Hindlimb muscle (tissue), 1 donor: ENCODE data around the gene EPS15. TPM values are rescaled to one million over a fixed set of nuclear protein-coding genes. Genes with fewer than 3 reads are reported as not detected.
"Not testable (repeated sequence)": the region's sequence is repeated elsewhere in the genome, so short reads cannot be mapped to it uniquely, and the experiment has no call there.

Experiments
- DNase-seq: peaks from one replicate; pipeline ENCODE4 v3.0.0-alpha.2; 2013
- polyA plus RNA-seq: library from polyadenylated mRNA; unstranded; fragments of 120-200 nt; gene quantifications from one replicate; pipeline ENCODE4 v1.2.1, GENCODE V29; 2013; ENCODE audit not compliant: insufficient read length

Gene EPS15
- polyA plus RNA-seq, 1 donor: 30.4 TPM

GRCh38 chr1:51331206-51332100 lies 187.6 kb downstream of the EPS15 start:
- DNase-seq: no peak

GRCh38 chr1:51330331-51331201 lies 188.5 kb downstream of the EPS15 start, which contains the start of gene TTC39A:
Gene TTC39A, minus strand, starts transcription at chr1:51330562. Its CDS starts 85 bp downstream, at chr1:51330477.
- DNase-seq: no peak

GRCh38 chr1:51329443-51330325 lies 189.4 kb downstream of the EPS15 start:
- DNase-seq: no peak

- no peak for DNase-seq
Observed at GRCh38 chr1:51328926-51329325, 190.1 kb downstream of the EPS15 start.

GRCh38 chr1:51328279-51328678 lies 190.8 kb downstream of the EPS15 start:
- DNase-seq: no peak

GRCh38 chr1:51327386-51327785 lies 191.7 kb downstream of the EPS15 start:
- DNase-seq: no peak

- DNase-seq: no peak
Observed at GRCh38 chr1:51326839-51327238, 192.2 kb downstream of the EPS15 start.

GRCh38 chr1:51325878-51326755 lies 192.9 kb downstream of the EPS15 start:
- DNase-seq: no peak

- DNase-seq: no peak
Observed at GRCh38 chr1:51325391-51325790, 193.7 kb downstream of the EPS15 start.

GRCh38 chr1:51325011-51325385 lies 194.1 kb downstream of the EPS15 start:
- not testable (repeated sequence) for DNase-seq

- no peak for DNase-seq
Observed at GRCh38 chr1:51324251-51325010, 194.6 kb downstream of the EPS15 start.

- DNase-seq: no peak
Observed at GRCh38 chr1:51323778-51324177, 195.3 kb downstream of the EPS15 start.

- no peak for DNase-seq
Observed at GRCh38 chr1:51322417-51323101, 196.5 kb downstream of the EPS15 start.

GRCh38 chr1:51321924-51322280 lies 197.2 kb downstream of the EPS15 start:
- no peak for DNase-seq

GRCh38 chr1:51320967-51321923 lies 197.8 kb downstream of the EPS15 start:
- no peak for DNase-seq

- DNase-seq: no peak
Observed at GRCh38 chr1:51317798-51318197, 201.3 kb downstream of the EPS15 start.

- DNase-seq: no peak
Observed at GRCh38 chr1:51316846-51317120, 202.3 kb downstream of the EPS15 start.

GRCh38 chr1:51316113-51316845 lies 202.8 kb downstream of the EPS15 start:
- DNase-seq: no peak
